T-cell (primary cell): ENCODE results near the gene KAZN. TPM values are rescaled to one million over a fixed set of nuclear protein-coding genes. Genes with fewer than 3 reads are reported as not detected.

Source experiments
- ATAC-seq, 4 experiments: fragments of 200-7000 bp in 3 of 4; fragments of 150-1000 bp in 1 of 4; cut with Tn5 transposase; replicated peaks in 1 of 4; 1 replicate in 3 of 4; 2 replicates in 1 of 4; pipeline ENCODE4 v1.10.0; 2021; ENCODE audit warnings: moderate library complexity in 3 of 4, mild to moderate bottlenecking in 2 of 4, moderate number of reproducible peaks in 1 of 4
- CTCF ChIA-PET, 2 donors: fragments of 300-600 bp; sonication (Branson Sonifier 250); formaldehyde crosslinking; loops; one replicate each; lab custom pipeline; 2022; ENCODE audit warnings: antibody characterized with exemption in 2 of 2; lab: Charles Lee
- POLR2A ChIA-PET, 2 donors: fragments of 300-600 bp; sonication (Branson Sonifier 250); formaldehyde crosslinking; loops; one replicate each; lab custom pipeline; 2022; ENCODE audit warnings: antibody characterized with exemption in 2 of 2; lab: Charles Lee
- DNase-seq, 35 experiments: peaks; one replicate each; pipeline versions ENCODE4 v3.0.0 to v3.0.0-alpha.2; 2013 to 2023
- H3K27ac ChIP-seq: one replicate; pipeline ENCODE4 v1.5.1; 2013; ENCODE audit warnings: low read length
- H3K27me3 ChIP-seq, 2 experiments: replicated peaks in 1 of 2; 1 replicate in 1 of 2; 2 replicates in 1 of 2; pipeline versions ENCODE4 v1.6.1 to v1.7.0; 2013; ENCODE audit warnings: low read length in 1 of 2, mixed read lengths in 1 of 2; ENCODE audit not compliant: control insufficient read depth in 2 of 2, insufficient read depth in 2 of 2; ENCODE audit errors: extremely low read depth in 1 of 2
- H3K36me3 ChIP-seq, 2 donors: 1 replicate in 1 of 2; 2 replicates in 1 of 2; pipeline versions ENCODE4 v1.6.1 to v1.7.0; 2013; ENCODE audit warnings: low read length in 1 of 2; ENCODE audit not compliant: control insufficient read depth in 2 of 2, insufficient read depth in 1 of 2; ENCODE audit errors: extremely low read depth in 1 of 2
- H3K4me1 ChIP-seq, 2 experiments: 1 replicate in 1 of 2; 2 replicates in 1 of 2; pipeline versions ENCODE4 v1.6.1 to v1.7.0; 2013; ENCODE audit warnings: low read length in 2 of 2, mixed read lengths in 1 of 2; ENCODE audit not compliant: insufficient read depth in 2 of 2, control insufficient read depth in 1 of 2; ENCODE audit errors: extremely low read depth in 1 of 2
- H3K4me3 ChIP-seq, 2 donors: 1 replicate in 1 of 2; 2 replicates in 1 of 2; pipeline versions ENCODE4 v1.5.1 to v1.7.0; 2013; ENCODE audit warnings: mild to moderate bottlenecking in 2 of 2, low read length in 1 of 2, moderate library complexity in 1 of 2; ENCODE audit not compliant: control insufficient read depth in 1 of 2; ENCODE audit errors: extremely low read depth in 1 of 2
- H3K9me3 ChIP-seq: 2 replicates; pipeline ENCODE4 v1.7.0; 2013
- H3K27ac Mint-ChIP-seq, 2 donors: one replicate each; pipeline ENCODE4 v1.8.0; 2020 to 2021; ENCODE audit warnings: mild to moderate bottlenecking in 2 of 2, mixed read lengths in 2 of 2
- H3K27me3 Mint-ChIP-seq, 2 donors: one replicate each; pipeline ENCODE4 v1.8.0; 2021 to 2022; ENCODE audit warnings: mixed read lengths in 2 of 2
- H3K36me3 Mint-ChIP-seq: one replicate; pipeline ENCODE4 v1.8.0; 2021; ENCODE audit warnings: mixed read lengths
- H3K4me1 Mint-ChIP-seq, 3 donors: one replicate each; pipeline ENCODE4 v1.8.0; 2020 to 2022; ENCODE audit warnings: mixed read lengths in 3 of 3, mild to moderate bottlenecking in 1 of 3
- H3K4me3 Mint-ChIP-seq, 3 donors: one replicate each; pipeline ENCODE4 v1.8.0; 2020 to 2022; ENCODE audit warnings: mild to moderate bottlenecking in 3 of 3, mixed read lengths in 3 of 3, moderate library complexity in 3 of 3
- H3K9me3 Mint-ChIP-seq, 3 donors: one replicate each; pipeline ENCODE4 v1.8.0; 2020 to 2022; ENCODE audit warnings: mixed read lengths in 3 of 3
- WGBS: methylation state at CpG from one replicate; pipeline ENCODE4 v1.1.5; 2013; ENCODE audit warnings: missing lambda C conversion rate; ENCODE audit not compliant: insufficient coverage; 5-methylcytosine and 5-hydroxymethylcytosine counted together
- total RNA-seq, 35 experiments: library from RNA in 6 of 35; stranded (reverse) in 6 of 35; fragments of 120-200 nt in 1 of 35; gene quantifications; one replicate each; pipeline versions ENCODE4 v1.2.1 to v1.2.4 and lab custom pipeline; 2013 to 2026

The KAZN gene
- total RNA-seq, 5 donors from 2014 or later (not counting 1 experiment from before 2014, with no cell fraction given): 0.18 to 0.58 (median 0.30) TPM

DNA sequence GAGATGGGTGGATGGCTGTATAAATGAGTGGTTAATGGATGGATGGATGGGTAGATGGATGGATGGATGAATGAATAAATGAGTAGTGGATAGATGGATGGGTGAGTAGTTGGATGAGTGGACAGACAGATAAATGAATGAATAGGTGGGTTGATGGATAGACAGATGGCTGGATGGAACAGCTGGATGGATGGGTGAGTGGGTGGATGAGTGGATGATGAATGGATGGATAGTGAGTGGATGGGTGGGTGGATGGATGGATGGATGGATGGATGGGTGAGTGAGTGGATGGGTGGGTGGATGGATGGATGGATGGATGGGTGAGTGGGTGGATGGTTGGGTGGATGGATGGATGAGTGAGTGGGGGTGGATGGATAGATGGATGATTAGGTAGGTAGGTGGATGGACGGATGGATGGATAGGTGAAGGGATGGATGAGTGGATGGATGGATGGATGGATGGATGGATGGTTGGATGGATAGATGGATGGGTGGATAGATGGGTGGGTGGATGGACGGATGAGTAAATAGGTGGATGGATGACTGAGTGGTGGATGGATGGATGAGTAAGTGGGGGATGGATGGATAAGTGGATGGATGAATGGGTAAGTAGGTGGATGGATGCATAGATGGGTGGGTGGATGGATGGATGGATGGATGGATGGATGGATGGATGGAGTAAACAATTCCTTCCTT is 246.6 kb downstream of the KAZN start:
- Histone ChIP-seq H3K9me3 (no peaks in the 10 kb centered on the region), H3K27ac (no peak overlapping the region), H3K27me3 (peaks cover 0 to 11% of the 10 kb centered on the region in 2 experiments), H3K4me1 (no peaks in the 10 kb centered on the region), H3K4me3 (no peak overlapping the region), H3K36me3 (no peaks in the 10 kb centered on the region)
- ChIA-PET CTCF (no interaction called here), POLR2A (interaction anchor here in 1 of 2 donors (0.6 kb wide), 1 partner anchor 9 kb away, joined by 3 read pairs; no protein-coding TSS in a partner anchor)
- no peak overlapping the region for H3K4me3 Mint-ChIP-seq
- no peak for DNase-seq
- no peaks in the 10 kb centered on the region for H3K4me1 Mint-ChIP-seq
- H3K27me3 Mint-ChIP-seq: peaks cover 10 to 24% of the 10 kb centered on the region in 2 donors
- peaks cover 11 to 27% (median 14%) of the 10 kb centered on the region in 3 donors for H3K9me3 Mint-ChIP-seq
- ATAC-seq: no peak
- H3K36me3 Mint-ChIP-seq: no peaks in the 10 kb centered on the region
- H3K27ac Mint-ChIP-seq: no peak overlapping the region
- WGBS: 78% methylated on average over 2 of the region's 2 CpGs

DNA sequence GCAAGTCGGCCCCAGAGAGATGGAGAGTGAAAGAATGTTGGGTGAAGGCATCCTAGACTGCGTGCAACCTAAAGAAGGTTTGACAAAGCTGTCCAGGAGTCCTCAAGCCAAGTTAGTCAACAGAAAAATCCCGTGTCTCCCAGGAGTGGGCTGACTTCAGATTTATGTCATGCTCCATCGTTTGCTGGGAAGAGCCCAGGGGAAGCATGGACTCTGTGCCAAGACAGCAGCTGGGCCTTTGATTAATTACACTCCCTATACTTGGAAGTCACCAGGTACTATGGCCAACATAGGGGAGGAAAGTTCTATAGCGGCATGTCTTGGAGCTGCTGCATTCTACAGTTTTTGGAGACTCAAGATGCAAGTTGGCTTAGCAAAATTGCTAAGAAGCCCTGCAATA is 247.4 kb downstream of the KAZN start:
- 62% methylated on average over 2 of the region's 5 CpGs for whole genome bisulfite sequencing
- H3K9me3 Mint-ChIP-seq: peaks cover 11 to 23% (median 11%) of the 10 kb centered on the region in 3 donors
- no peak for DNase-seq
- Histone ChIP-seq H3K27me3 (peaks cover 0 to 15% of the 10 kb centered on the region in 2 experiments), H3K4me1 (no peaks in the 10 kb centered on the region), H3K36me3 (no peaks in the 10 kb centered on the region), H3K27ac (no peak overlapping the region), H3K9me3 (no peaks in the 10 kb centered on the region), H3K4me3 (no peak overlapping the region)
- CTCF ChIA-PET: no interaction called here
- no peak overlapping the region for H3K4me3 Mint-ChIP-seq
- POLR2A ChIA-PET: interaction anchor here in 1 of 2 donors (0.6 kb wide), 1 partner anchor 8 kb away, joined by 3 read pairs; no protein-coding TSS in a partner anchor
- no peaks in the 10 kb centered on the region for H3K36me3 Mint-ChIP-seq
- H3K27me3 Mint-ChIP-seq: peaks cover 10 to 19% of the 10 kb centered on the region in 2 donors
- no peak overlapping the region for H3K27ac Mint-ChIP-seq
- H3K4me1 Mint-ChIP-seq: no peaks in the 10 kb centered on the region
- ATAC-seq: no peak

DNA sequence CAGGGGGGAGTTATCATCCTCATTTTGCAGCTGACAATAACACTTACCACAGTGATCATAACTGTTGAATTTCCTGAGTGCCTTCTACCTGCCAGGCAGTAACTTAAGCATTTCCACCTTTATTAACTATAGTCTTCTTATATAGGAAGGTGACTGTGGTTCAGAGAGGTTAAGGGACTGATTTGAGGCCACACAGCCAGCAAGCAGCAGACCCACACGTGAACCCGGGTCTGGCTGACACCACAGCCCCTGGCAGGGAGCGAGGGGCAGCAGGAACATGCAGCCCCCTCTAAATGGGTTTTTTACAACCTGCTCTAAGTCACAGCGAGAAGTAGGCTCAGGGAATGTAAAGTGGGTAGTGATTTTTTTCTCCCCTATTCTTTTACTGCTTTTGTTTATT is 248.2 kb downstream of the KAZN start:
- H3K4me1 Mint-ChIP-seq: no peaks in the 10 kb centered on the region
- H3K9me3 Mint-ChIP-seq: peaks cover 8 to 18% (median 9%) of the 10 kb centered on the region in 3 donors
- H3K27ac Mint-ChIP-seq: no peak overlapping the region
- WGBS: no CpG with 5 or more reads among the region's 4 CpGs
- CTCF ChIA-PET: no interaction called here
- no peaks in the 10 kb centered on the region for H3K9me3 ChIP-seq
- H3K27me3 ChIP-seq: peaks cover 0 to 12% of the 10 kb centered on the region in 2 experiments
- ATAC-seq: no peak
- no peaks in the 10 kb centered on the region for H3K36me3 ChIP-seq
- H3K27ac ChIP-seq: no peak overlapping the region
- H3K4me1 ChIP-seq: no peaks in the 10 kb centered on the region
- peaks cover 9 to 16% of the 10 kb centered on the region in 2 donors for H3K27me3 Mint-ChIP-seq
- no peak overlapping the region for H3K4me3 ChIP-seq
- H3K4me3 Mint-ChIP-seq: no peak overlapping the region
- DNase-seq: no peak
- POLR2A ChIA-PET: interaction anchor here in 1 of 2 donors (0.5 kb wide), 1 partner anchor 401 kb away, joined by 6 read pairs; no protein-coding TSS in a partner anchor
- H3K36me3 Mint-ChIP-seq: no peaks in the 10 kb centered on the region

DNA sequence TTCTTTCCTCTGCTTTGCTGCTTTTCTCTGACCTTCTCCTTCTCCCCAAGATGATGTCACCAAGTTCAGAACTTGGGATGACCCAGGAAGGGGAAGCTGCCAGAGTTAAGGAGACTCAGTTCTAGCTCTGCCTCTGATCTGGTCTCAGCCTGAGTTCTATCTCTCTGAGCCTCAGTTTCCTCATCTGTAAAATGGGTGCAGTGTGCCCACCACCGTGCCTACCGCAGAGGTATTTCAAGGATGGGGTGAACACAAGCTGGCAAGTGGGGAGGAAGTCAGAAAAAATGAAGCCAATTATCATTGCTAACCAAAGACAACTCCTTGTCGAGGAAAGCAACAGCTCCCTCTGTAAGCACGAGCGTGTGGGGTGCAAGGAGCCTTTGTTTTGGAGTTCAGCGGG is 249.7 kb downstream of the KAZN start:
- no peak for ATAC-seq
- no peaks in the 10 kb centered on the region for H3K36me3 ChIP-seq
- ChIA-PET POLR2A (no interaction called here), CTCF (interaction anchor here in 1 of 2 donors (0.6 kb wide), 1 partner anchor 17 kb away, joined by 6 read pairs; no protein-coding TSS in a partner anchor)
- no CpG with 5 or more reads among the region's 6 CpGs for WGBS
- no peak for DNase-seq
- no peaks in the 10 kb centered on the region for H3K9me3 ChIP-seq
- H3K27me3 Mint-ChIP-seq: peaks cover 5 to 8% of the 10 kb centered on the region in 2 donors
- no peaks in the 10 kb centered on the region for H3K4me1 ChIP-seq
- H3K27ac ChIP-seq: no peak overlapping the region
- H3K4me3 ChIP-seq: no peak overlapping the region
- no peaks in the 10 kb centered on the region for H3K4me1 Mint-ChIP-seq
- H3K4me3 Mint-ChIP-seq: no peak overlapping the region
- peaks cover 0 to 12% of the 10 kb centered on the region in 2 experiments for H3K27me3 ChIP-seq
- H3K27ac Mint-ChIP-seq: no peak overlapping the region
- H3K36me3 Mint-ChIP-seq: no peaks in the 10 kb centered on the region
- peaks cover 0 to 6% (median 0%) of the 10 kb centered on the region in 3 donors for H3K9me3 Mint-ChIP-seq

DNA sequence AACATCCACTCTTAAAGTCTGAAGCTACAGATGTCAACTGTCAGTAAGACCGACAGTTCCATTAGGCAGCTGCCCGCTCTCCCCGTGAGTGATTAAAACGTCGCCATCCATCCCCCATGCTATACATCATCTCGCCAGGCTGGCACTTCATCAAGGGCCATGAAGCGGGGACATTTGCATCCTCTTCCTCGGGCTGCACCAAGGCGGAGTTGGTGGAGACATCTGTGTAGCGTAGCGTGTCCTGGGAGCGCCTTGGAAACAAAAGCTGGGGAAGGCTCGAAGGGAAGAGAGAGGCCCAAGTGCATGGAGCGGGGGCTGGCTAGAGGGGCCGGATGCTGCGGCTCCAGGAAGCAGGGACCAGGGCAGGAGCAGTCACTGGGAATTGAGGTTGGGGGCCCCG is 250.1 kb downstream of the KAZN start:
- POLR2A ChIA-PET: no interaction called here
- Mint-ChIP-seq H3K4me3 (no peak overlapping the region), H3K36me3 (no peaks in the 10 kb centered on the region), H3K27me3 (peaks cover 5 to 8% of the 10 kb centered on the region in 2 donors), H3K9me3 (peaks cover 0 to 5% (median 0%) of the 10 kb centered on the region in 3 donors), H3K4me1 (no peaks in the 10 kb centered on the region), H3K27ac (no peak overlapping the region)
- WGBS: 88% methylated on average over 13 of the region's 17 CpGs
- DNase-seq (no peak), ATAC-seq (no peak)
- H3K27me3 ChIP-seq: peaks cover 0 to 13% of the 10 kb centered on the region in 2 experiments
- no peak overlapping the region for H3K27ac ChIP-seq
- H3K9me3 ChIP-seq: no peaks in the 10 kb centered on the region
- no peaks in the 10 kb centered on the region for H3K4me1 ChIP-seq
- CTCF ChIA-PET: interaction anchor here in 1 of 2 donors (0.6 kb wide), 1 partner anchor 17 kb away, joined by 6 read pairs; no protein-coding TSS in a partner anchor
- H3K4me3 ChIP-seq: no peak overlapping the region
- H3K36me3 ChIP-seq: no peaks in the 10 kb centered on the region

DNA sequence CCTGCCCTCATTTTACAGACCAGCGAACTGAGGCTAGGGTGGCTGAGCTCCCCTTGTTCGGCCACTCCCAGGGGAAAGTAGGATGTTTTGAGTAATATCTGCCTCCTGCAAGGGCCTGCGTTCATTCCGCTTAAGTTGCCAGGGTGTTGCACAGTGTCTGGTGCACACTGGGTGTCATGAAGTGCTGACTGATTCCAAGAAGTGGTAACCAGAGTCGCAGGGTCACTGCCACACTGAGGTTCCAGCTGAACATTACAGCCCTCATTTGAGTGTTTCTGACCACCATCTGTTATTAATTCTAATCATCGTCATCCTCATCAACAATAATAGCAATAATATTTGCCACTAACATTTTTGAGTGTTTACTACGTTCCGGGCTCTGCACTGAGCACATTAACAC is 250.6 kb downstream of the KAZN start:
- ATAC-seq (no peak), DNase-seq (no peak)
- Mint-ChIP-seq H3K4me1 (no peaks in the 10 kb centered on the region), H3K27ac (no peak overlapping the region), H3K27me3 (peaks cover 5% of the 10 kb centered on the region in 2 donors), H3K9me3 (peaks cover 0 to under 1% (median 0%) of the 10 kb centered on the region in 3 donors), H3K4me3 (no peak overlapping the region), H3K36me3 (no peaks in the 10 kb centered on the region)
- Histone ChIP-seq H3K36me3 (no peaks in the 10 kb centered on the region), H3K27ac (no peak overlapping the region), H3K9me3 (no peaks in the 10 kb centered on the region), H3K27me3 (peaks cover 0 to 17% of the 10 kb centered on the region in 2 experiments), H3K4me3 (no peak overlapping the region), H3K4me1 (no peaks in the 10 kb centered on the region)
- WGBS: 92% methylated on average over 4 of the region's 8 CpGs
- ChIA-PET CTCF (no interaction called here), POLR2A (no interaction called here)
